H9 (cell line): ENCODE data around the gene MTARC1. TPM values are rescaled to one million over a fixed set of nuclear protein-coding genes. Genes with fewer than 3 reads are reported as not detected.

Source experiments
- DNase-seq: peaks from one replicate; pipeline ENCODE4 v3.0.0-alpha.2; 2017
- H2AFZ ChIP-seq: one replicate; pipeline ENCODE4 v1.6.1; 2013; ENCODE audit warnings: mild to moderate bottlenecking, low read length, control low read depth, moderate library complexity
- H2AK5ac ChIP-seq: 2 replicates; pipeline ENCODE4 v1.6.1; 2013; ENCODE audit warnings: low read length, control low read depth, mixed read lengths; ENCODE audit not compliant: insufficient read length
- H2BK120ac ChIP-seq: one replicate; pipeline ENCODE4 v1.6.1; 2013; ENCODE audit warnings: low read depth, mild to moderate bottlenecking, low read length, control low read depth, inconsistent platforms; ENCODE audit not compliant: poor library complexity, severe bottlenecking
- H2BK12ac ChIP-seq: 2 replicates; pipeline ENCODE4 v1.6.1; 2013; ENCODE audit warnings: low read length, control low read depth, mixed read lengths, low read depth; ENCODE audit not compliant: insufficient read length
- H2BK15ac ChIP-seq: 2 replicates; pipeline ENCODE4 v1.6.1; 2013; ENCODE audit warnings: low read depth, low read length, control low read depth
- H2BK20ac ChIP-seq: one replicate; pipeline ENCODE4 v1.6.1; 2013; ENCODE audit warnings: low read depth, mild to moderate bottlenecking, low read length, control low read depth, inconsistent platforms; ENCODE audit not compliant: poor library complexity, severe bottlenecking
- H2BK5ac ChIP-seq: 2 replicates; pipeline ENCODE4 v1.6.1; 2013; ENCODE audit warnings: low read length, control low read depth, mixed read lengths; ENCODE audit not compliant: insufficient read length
- H3K14ac ChIP-seq: 2 replicates; pipeline ENCODE4 v1.6.1; 2013; ENCODE audit warnings: low read length, control low read depth; ENCODE audit not compliant: insufficient read depth
- H3K18ac ChIP-seq: 2 replicates; pipeline ENCODE4 v1.6.1; 2013; ENCODE audit warnings: low read depth, mild to moderate bottlenecking, mixed read lengths, low read length, control low read depth; ENCODE audit not compliant: insufficient read length
- H3K23ac ChIP-seq: 2 replicates; pipeline ENCODE4 v1.6.1; 2013; ENCODE audit warnings: low read length, control low read depth, mixed read lengths, low read depth; ENCODE audit not compliant: insufficient read length
- H3K23me2 ChIP-seq: 2 replicates; pipeline ENCODE4 v1.6.1; 2013; ENCODE audit warnings: low read depth, mild to moderate bottlenecking, mixed read lengths, low read length, control low read depth; ENCODE audit not compliant: insufficient read length, poor library complexity, severe bottlenecking
- H3K27ac ChIP-seq: 2 replicates; pipeline ENCODE4 v1.5.1; 2013; ENCODE audit warnings: low read length, control low read depth, mixed read lengths, low read depth; ENCODE audit not compliant: insufficient read length
- H3K27me3 ChIP-seq: 2 replicates; pipeline ENCODE4 v1.6.1; 2013; ENCODE audit warnings: low read length, control low read depth, inconsistent platforms; ENCODE audit not compliant: insufficient read depth
- H3K4ac ChIP-seq: 2 replicates; pipeline ENCODE4 v1.6.1; 2013; ENCODE audit warnings: low read depth, mild to moderate bottlenecking, control low read depth, inconsistent platforms, low read length, moderate library complexity
- H3K4me1 ChIP-seq: 2 replicates; pipeline ENCODE4 v1.6.1; 2013; ENCODE audit warnings: low read length, control low read depth, inconsistent platforms; ENCODE audit not compliant: insufficient read depth
- H3K4me2 ChIP-seq: 2 replicates; pipeline ENCODE4 v1.6.1; 2013; ENCODE audit warnings: low read length, control low read depth, mixed read lengths; ENCODE audit not compliant: insufficient read length, insufficient read depth
- H3K56ac ChIP-seq: 2 replicates; pipeline ENCODE4 v1.6.1; 2013; ENCODE audit warnings: low read depth, mild to moderate bottlenecking, mixed read lengths, low read length, control low read depth; ENCODE audit not compliant: insufficient read length
- H3K79me1 ChIP-seq: 2 replicates; pipeline ENCODE4 v1.6.1; 2013; ENCODE audit warnings: low read depth, mild to moderate bottlenecking, moderate library complexity, low read length, control low read depth, inconsistent platforms; ENCODE audit not compliant: insufficient read depth, poor library complexity, severe bottlenecking
- H3K79me2 ChIP-seq: 2 replicates; pipeline ENCODE4 v1.6.1; 2013; ENCODE audit warnings: low read length, control low read depth, inconsistent platforms; ENCODE audit not compliant: insufficient read depth
- H3K9ac ChIP-seq: 2 replicates; pipeline ENCODE4 v1.6.1; 2013; ENCODE audit warnings: low read length, control low read depth, mixed read lengths; ENCODE audit not compliant: insufficient read length; ENCODE audit errors: extremely low read depth
- H3K9me3 ChIP-seq: one replicate; pipeline ENCODE4 v1.6.1; 2013; ENCODE audit warnings: low read depth, low read length, inconsistent platforms; ENCODE audit not compliant: control insufficient read depth
- H3T11ph ChIP-seq: one replicate; pipeline ENCODE4 v1.6.1; 2013; ENCODE audit warnings: mild to moderate bottlenecking, low read length, control low read depth, inconsistent platforms
- H4K20me1 ChIP-seq: one replicate; pipeline ENCODE4 v1.6.1; 2013; ENCODE audit not compliant: control insufficient read depth, insufficient read length, insufficient read depth
- H4K5ac ChIP-seq: 2 replicates; pipeline ENCODE4 v1.6.1; 2013; ENCODE audit warnings: low read depth, mild to moderate bottlenecking, mixed read lengths, low read length, control low read depth; ENCODE audit not compliant: insufficient read length
- H4K8ac ChIP-seq: replicated peaks from 2 replicates; pipeline ENCODE4 v1.6.1; 2013; ENCODE audit warnings: low read length, control low read depth, mixed read lengths, low read depth; ENCODE audit not compliant: insufficient read length
- H4K91ac ChIP-seq: 2 replicates; pipeline ENCODE4 v1.6.1; 2013; ENCODE audit warnings: low read depth, mild to moderate bottlenecking, moderate library complexity, mixed read lengths, low read length, control low read depth; ENCODE audit not compliant: insufficient read length
- H3K27ac Mint-ChIP-seq, 3 experiments: 2 replicates in 2 of 3; 3 replicates in 1 of 3; pipeline ENCODE4 v1.8.0; 2020 to 2021; ENCODE audit warnings: mixed read lengths in 3 of 3, mild to moderate bottlenecking in 1 of 3, moderate library complexity in 1 of 3
- H3K27me3 Mint-ChIP-seq: 2 replicates; pipeline ENCODE4 v1.8.0; 2021; ENCODE audit warnings: low read depth, mild to moderate bottlenecking, moderate library complexity, mixed read lengths
- H3K36me3 Mint-ChIP-seq, 3 experiments: 2 replicates in 2 of 3; 3 replicates in 1 of 3; pipeline ENCODE4 v1.8.0; 2020 to 2021; ENCODE audit warnings: low read depth in 3 of 3, mixed read lengths in 3 of 3; ENCODE audit not compliant: insufficient read depth in 1 of 3
- H3K4me1 Mint-ChIP-seq, 2 experiments: 2 replicates each; pipeline ENCODE4 v1.8.0; 2020; ENCODE audit warnings: mixed read lengths in 2 of 2
- H3K4me3 Mint-ChIP-seq, 2 experiments: 2 replicates in 1 of 2; 3 replicates in 1 of 2; pipeline ENCODE4 v1.8.0; 2020 to 2021; ENCODE audit warnings: mild to moderate bottlenecking in 2 of 2, mixed read lengths in 2 of 2, moderate library complexity in 1 of 2
- H3K9me3 Mint-ChIP-seq, 2 experiments: 2 replicates in 1 of 2; 3 replicates in 1 of 2; pipeline ENCODE4 v1.8.0; 2020; ENCODE audit warnings: mild to moderate bottlenecking in 2 of 2, mixed read lengths in 2 of 2, moderate library complexity in 1 of 2
- WGBS: extraction: QIAGEN DNeasy Blood & Tissue Kit; methylation state at CpG from one replicate; pipeline ENCODE4 v1.1.7; 2013; ENCODE audit warnings: missing lambda C conversion rate, low lambda C conversion rate, mixed read lengths; ENCODE audit not compliant: insufficient read length; ENCODE audit errors: extremely low coverage; 5-methylcytosine and 5-hydroxymethylcytosine counted together
- total RNA-seq: library from RNA; stranded (reverse); gene quantifications from 2 replicates; pipeline ENCODE4 v1.2.1, GENCODE V29; 2021
- TF ChIP-seq, protein P1 (sequence below): fragments of 200-600 bp; sonication (generic); conservative IDR thresholded peaks from 3 replicates; pipeline ENCODE4 v1.8.0; 2021; ENCODE audit warnings: antibody characterized with exemption, mild to moderate bottlenecking

MTARC1 gene
- total RNA-seq, 1 experiment from 2014 or later, result 33.7 TPM

DNA sequence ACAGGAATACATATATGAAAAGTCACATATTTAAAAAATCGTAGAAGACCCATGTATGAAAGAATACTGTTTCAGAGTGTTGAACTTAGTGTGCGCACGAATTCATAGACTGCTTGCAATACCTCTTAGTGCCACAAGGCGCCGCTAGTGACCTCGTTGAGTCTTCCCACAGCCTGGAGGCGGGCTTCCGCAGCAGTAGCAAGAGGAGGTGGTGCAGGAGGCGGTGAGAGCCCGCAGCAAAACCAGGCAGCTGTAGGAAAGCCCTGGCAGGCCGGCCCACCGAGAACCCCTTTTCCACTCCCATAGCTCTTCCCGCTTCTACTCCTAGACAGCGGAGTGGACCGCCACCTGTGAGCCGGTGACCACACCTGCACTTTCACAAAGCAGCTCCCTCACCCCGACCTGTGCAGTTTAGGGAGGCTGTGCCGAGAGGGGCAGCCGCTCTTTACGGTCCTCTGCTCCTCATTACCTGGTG lies 23.5 kb downstream of the MTARC1 start:
- Histone ChIP-seq H4K91ac (no peak overlapping the region), H3K14ac (0 out of 2 replicates have a peak overlapping the region, but pooled peaks have one; percentile 62), H2BK120ac (no peak overlapping the region), H3K23me2 (peaks cover 3% of the 10 kb centered on the region), H3K4me2 (peak overlapping the region; percentile 23), H3K79me2 (no peaks in the 10 kb centered on the region), H3K9me3 (no peaks in the 10 kb centered on the region), H3K79me1 (no peaks in the 10 kb centered on the region), H3T11ph (no peak overlapping the region), H3K27me3 (no peaks in the 10 kb centered on the region), H2BK20ac (no peak overlapping the region), H4K20me1 (peaks cover 3% of the 10 kb centered on the region), H2AFZ (no peak overlapping the region), H2AK5ac (no peak overlapping the region), H2BK5ac (no peak overlapping the region), H3K4me1 (no peaks in the 10 kb centered on the region), H4K8ac (no peak overlapping the region), H3K56ac (no peak overlapping the region), H2BK15ac (no peak overlapping the region), H3K23ac (no peak overlapping the region), H2BK12ac (no peak overlapping the region), H4K5ac (no peak overlapping the region), H3K4ac (no peak overlapping the region), H3K27ac (no peak overlapping the region), H3K9ac (no peak overlapping the region), H3K18ac (no peak overlapping the region)
- Mint-ChIP-seq H3K27ac (peak overlapping the region in 1 of 3 experiments; percentile 55; a peak in 1 of 7 replicates), H3K4me1 (peaks cover 6 to 9% of the 10 kb centered on the region in 2 experiments), H3K9me3 (no peaks in the 10 kb centered on the region), H3K4me3 (peak overlapping the region; percentile 39 to 72), H3K27me3 (no peaks in the 10 kb centered on the region), H3K36me3 (peaks cover 16 to 54% (median 36%) of the 10 kb centered on the region in 3 experiments; a peak in 6 of 7 replicates)
- DNase-seq, result peak; percentile 86
- TF ChIP-seq, protein P1, sequence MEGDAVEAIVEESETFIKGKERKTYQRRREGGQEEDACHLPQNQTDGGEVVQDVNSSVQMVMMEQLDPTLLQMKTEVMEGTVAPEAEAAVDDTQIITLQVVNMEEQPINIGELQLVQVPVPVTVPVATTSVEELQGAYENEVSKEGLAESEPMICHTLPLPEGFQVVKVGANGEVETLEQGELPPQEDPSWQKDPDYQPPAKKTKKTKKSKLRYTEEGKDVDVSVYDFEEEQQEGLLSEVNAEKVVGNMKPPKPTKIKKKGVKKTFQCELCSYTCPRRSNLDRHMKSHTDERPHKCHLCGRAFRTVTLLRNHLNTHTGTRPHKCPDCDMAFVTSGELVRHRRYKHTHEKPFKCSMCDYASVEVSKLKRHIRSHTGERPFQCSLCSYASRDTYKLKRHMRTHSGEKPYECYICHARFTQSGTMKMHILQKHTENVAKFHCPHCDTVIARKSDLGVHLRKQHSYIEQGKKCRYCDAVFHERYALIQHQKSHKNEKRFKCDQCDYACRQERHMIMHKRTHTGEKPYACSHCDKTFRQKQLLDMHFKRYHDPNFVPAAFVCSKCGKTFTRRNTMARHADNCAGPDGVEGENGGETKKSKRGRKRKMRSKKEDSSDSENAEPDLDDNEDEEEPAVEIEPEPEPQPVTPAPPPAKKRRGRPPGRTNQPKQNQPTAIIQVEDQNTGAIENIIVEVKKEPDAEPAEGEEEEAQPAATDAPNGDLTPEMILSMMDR, result peak; percentile 92
- WGBS, result no CpG with 5 or more reads among the region's 20 CpGs
